GM12878 (cell line): ENCODE data around the gene TMPRSS3. TPM values are rescaled to one million over a fixed set of nuclear protein-coding genes. Genes with fewer than 3 reads are reported as not detected.

ENCODE experiments used
- ATAC-seq: fragments of 200-7000 bp; cut with Tn5 transposase; 3 replicates; pipeline ENCODE4 v1.9.1; 2020; ENCODE audit warnings: mild to moderate bottlenecking, moderate library complexity
- BruUV-seq: library from RNA; stranded (reverse); fragments of 400-500 nt; replicated peaks from 2 replicates; lab custom pipeline; 2021; lab: Mats Ljungman, UMichigan
- CTCF ChIA-PET: fragments of 300-600 bp; sonication (Branson Sonifier 250); formaldehyde crosslinking; extraction: SDS; loops from one replicate; lab custom pipeline; 2021; ENCODE audit warnings: inconsistent platforms; lab: Yijun Ruan, JAX
- POLR2A ChIA-PET: fragments of 350-600 bp; formaldehyde crosslinking; extraction: SDS; loops from one replicate; lab custom pipeline; 2021; ENCODE audit warnings: inconsistent platforms; lab: Charles Lee
- RAD21 ChIA-PET: fragments of 300-600 bp; sonication (Branson Sonifier 250); formaldehyde crosslinking; loops from one replicate; lab custom pipeline; 2023; ENCODE audit warnings: antibody characterized with exemption; ENCODE audit not compliant: unreplicated experiment; lab: Charles Lee
- SMC1A ChIA-PET: fragments of 300-600 bp; sonication (Branson Sonifier 250); formaldehyde crosslinking; loops from one replicate; lab custom pipeline; 2023; ENCODE audit not compliant: unreplicated experiment, uncharacterized antibody; lab: Charles Lee
- DNase-seq: peaks from one replicate; pipeline ENCODE4 v3.0.0-alpha.2; 2011; ENCODE audit warnings: low read depth, low spot score
- FAIRE-seq: peaks from 3 replicates; lab custom pipeline; 2011; peaks lifted over from hg19 to GRCh38; lab: Jason Lieb, UNC
- H2AFZ ChIP-seq: 2 replicates; pipeline ENCODE4 v1.6.0; 2011; ENCODE audit warnings: low read depth, low read length, control low read depth; ENCODE audit not compliant: control insufficient read depth
- H3K27ac ChIP-seq: 2 replicates; pipeline ENCODE4 v1.5.1; 2011; ENCODE audit warnings: control low read depth; ENCODE audit not compliant: control insufficient read depth, insufficient read depth
- H3K27me3 ChIP-seq, 2 experiments: replicated peaks in 1 of 2; 2 replicates each; pipeline versions ENCODE4 v1.6.0 to v1.6.1; 2011; ENCODE audit warnings: low read length in 1 of 2; ENCODE audit not compliant: control insufficient read depth in 2 of 2, insufficient read depth in 2 of 2
- H3K36me3 ChIP-seq, 2 experiments: 2 replicates each; pipeline ENCODE4 v1.5.1; 2011; ENCODE audit warnings: low read length in 1 of 2; ENCODE audit not compliant: control insufficient read depth in 2 of 2, insufficient read depth in 2 of 2
- H3K4me1 ChIP-seq: 2 replicates; pipeline ENCODE4 v1.6.1; 2011; ENCODE audit warnings: mild to moderate bottlenecking, low read length, moderate library complexity, mixed read lengths; ENCODE audit not compliant: control insufficient read depth, insufficient read depth
- H3K4me2 ChIP-seq: 2 replicates; pipeline ENCODE4 v1.6.0; 2011; ENCODE audit warnings: control low read depth; ENCODE audit not compliant: control insufficient read depth, insufficient read depth
- H3K4me3 ChIP-seq: fragments of 200-600 bp; sonication (generic); 2 replicates; pipeline ENCODE4 v1.5.1; 2016
- H3K79me2 ChIP-seq: 2 replicates; pipeline ENCODE4 v1.6.0; 2011; ENCODE audit warnings: low read length; ENCODE audit not compliant: control insufficient read depth, insufficient read depth
- H3K9ac ChIP-seq: 2 replicates; pipeline ENCODE4 v1.8.0; 2011; ENCODE audit warnings: low read length, control low read depth, mixed read lengths; ENCODE audit not compliant: control insufficient read depth, insufficient read depth
- H3K9me3 ChIP-seq: replicated peaks from 3 replicates; pipeline ENCODE4 v1.5.1; 2011; ENCODE audit warnings: mild to moderate bottlenecking, low read length; ENCODE audit not compliant: control insufficient read depth, insufficient read depth
- H4K20me1 ChIP-seq: 2 replicates; pipeline ENCODE4 v1.6.0; 2011; ENCODE audit not compliant: control insufficient read depth, insufficient read depth
- CBX5 ChIP-seq: sonication (generic); IDR thresholded peaks from 2 replicates; pipeline ENCODE4 v1.6.1; 2016; ENCODE audit warnings: low read depth, moderate library complexity, mild to moderate bottlenecking, inconsistent platforms
- FOXM1 ChIP-seq: IDR thresholded peaks from 2 replicates; pipeline ENCODE4 v1.6.1; 2012; ENCODE audit warnings: low read depth, mild to moderate bottlenecking, inconsistent platforms, low read length, moderate library complexity
- MXI1 ChIP-seq: fragments of 150-350 bp; IDR thresholded peaks from 2 replicates; pipeline ENCODE4 v1.6.1; 2011; ENCODE audit warnings: low read depth, mild to moderate bottlenecking, inconsistent platforms, low read length, improper control_type of control experiment
- NFXL1 ChIP-seq: fragments of 450-650 bp; IDR thresholded peaks from 2 replicates; pipeline ENCODE4 v1.6.1; 2017; ENCODE audit warnings: antibody characterized with exemption, mild to moderate bottlenecking, borderline replicate concordance
- POU2F2 ChIP-seq: IDR thresholded peaks from 3 replicates; pipeline ENCODE4 v1.6.1; 2011; ENCODE audit warnings: low read depth, mild to moderate bottlenecking, low read length, borderline replicate concordance
- RFX5 ChIP-seq: IDR thresholded peaks from 2 replicates; pipeline ENCODE4 v1.6.1; 2011; ENCODE audit warnings: low read depth, low read length, improper control_type of control experiment
- TCF12 ChIP-seq: IDR thresholded peaks from 2 replicates; pipeline ENCODE4 v1.6.1; 2011; ENCODE audit warnings: low read depth, mild to moderate bottlenecking, low read length
- ZNF622 ChIP-seq: fragments of 450-650 bp; IDR thresholded peaks from 2 replicates; pipeline ENCODE4 v1.6.1; 2017; ENCODE audit warnings: mild to moderate bottlenecking, inconsistent platforms
- WGBS: methylation state at CpG from one replicate; pipeline ENCODE4 v1.1.6; 2016; ENCODE audit warnings: low lambda C conversion rate; ENCODE audit not compliant: insufficient replicate concordance, insufficient coverage; ENCODE audit errors: missing lambda C conversion rate; 5-methylcytosine and 5-hydroxymethylcytosine counted together
- in situ Hi-C: fragments of 300-500 bp; cut with MboI; formaldehyde crosslinking; loops from 9 replicates; pipeline ENCODE4 v1.14.3; 2018; ENCODE audit warnings: mixed read lengths
- intact Hi-C: fragments of 100-400 bp; cut with micrococcal nuclease; formaldehyde crosslinking; loops from one replicate; pipeline ENCODE4 v1.14.2; 2022; ENCODE audit not compliant: unreplicated experiment
- polyA plus RNA-seq, 11 experiments: library from polyadenylated mRNA; depleted of rRNA in 4 of 11; unstranded in 6 of 11; stranded (reverse) in 5 of 11; fragments of >200 nt; fragmentation: Nextera tagmentation in 4 of 11; fragmentation: Illumina TruSeq in 1 of 11; extraction: Ambion mirVana in 4 of 11; extraction: Trizol in 1 of 11; gene quantifications; 1 replicate in 1 of 11; 2 replicates in 10 of 11; pipeline versions ENCODE4 v1.2.1 to v1.2.3, GENCODE V29; 2011 to 2016; ENCODE audit warnings: inconsistent platforms in 2 of 11, missing spikeins in 2 of 11, low read depth in 1 of 11
- total RNA-seq, 4 experiments: library from RNA; depleted of rRNA in 3 of 4; stranded (reverse); fragments of >200 nt in 3 of 4; fragmentation: Illumina TruSeq in 1 of 4; extraction: Trizol in 1 of 4; gene quantifications; 2 replicates each; pipeline versions ENCODE4 v1.2.1 to v1.2.3, GENCODE V29; 2013 to 2021
- TF ChIP-seq, protein P1 (sequence below): fragments of 450-650 bp; IDR thresholded peaks from 2 replicates; pipeline ENCODE4 v1.6.1; 2017; ENCODE audit warnings: antibody characterized with exemption, mild to moderate bottlenecking, moderate library complexity
- TF ChIP-seq, protein P2 (sequence below): fragments of 450-650 bp; IDR thresholded peaks from 2 replicates; pipeline ENCODE4 v1.6.1; 2016; ENCODE audit warnings: mild to moderate bottlenecking, moderate library complexity, borderline replicate concordance

The TMPRSS3 gene
- total and polyA plus RNA-seq, 10 of the 15 experiments (the other 5 are each of a cell fraction or from before 2014, with no cell fraction given), result 0.51 to 1.5 (median 0.82) TPM; not detected in 1

DNA sequence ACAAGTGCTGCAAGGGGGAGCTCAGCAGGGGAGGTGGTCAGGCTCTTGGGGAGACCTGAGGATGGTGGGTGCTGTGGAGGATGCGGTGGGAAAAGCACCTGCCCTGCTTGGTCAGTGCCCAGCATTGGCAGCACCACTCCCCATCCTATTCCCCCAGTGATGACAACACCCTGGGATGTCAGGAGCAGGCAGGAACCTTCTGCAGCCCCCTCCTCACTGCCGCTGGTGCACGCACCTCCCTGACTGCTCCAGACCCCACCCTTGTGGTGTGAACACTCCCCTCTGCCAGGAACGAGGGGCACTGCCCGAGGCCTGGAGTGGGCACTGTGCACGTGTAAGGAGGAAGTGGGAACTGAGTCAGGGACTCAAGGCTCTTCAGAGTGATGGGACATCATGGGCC, 12.5 kb downstream of the TMPRSS3 start:
- Histone ChIP-seq H3K4me3 (no peak overlapping the region), H2AFZ (no peak overlapping the region), H3K4me2 (no peak overlapping the region), H3K27ac (no peak overlapping the region), H3K79me2 (no peaks in the 10 kb centered on the region), H3K9me3 (peaks cover 6% of the 10 kb centered on the region; the same call in 2 of the 3 replicates), H3K27me3 (no peaks in the 10 kb centered on the region), H3K4me1 (peaks cover 14% of the 10 kb centered on the region), H3K9ac (no peak overlapping the region), H3K36me3 (no peaks in the 10 kb centered on the region), H4K20me1 (no peaks in the 10 kb centered on the region)
- TF ChIP-seq FOXM1, result no peak
- ChIA-PET POLR2A (no interaction called here), SMC1A (interaction anchor here (4.7 kb wide), 1 partner anchor 9 kb away, joined by 19 read pairs; no protein-coding TSS in a partner anchor), RAD21 (interaction anchor here (0.5 to 0.8 kb wide), 2 partner anchors 17 to 740 kb away, joined by 4 to 5 read pairs; no protein-coding TSS in a partner anchor), CTCF (interaction anchor here (0.8 to 1.6 kb wide), 2 partner anchors 10 to 67 kb away, joined by 3 to 5 read pairs; no protein-coding TSS in a partner anchor)
- DNase-seq (no peak), ATAC-seq (no peak), FAIRE-seq (no peak)
- BruUV-seq, result no TSS peak
- in situ Hi-C loops, result no loop called here
- WGBS, result 54% methylated on average over 6 of the region's 6 CpGs
- intact Hi-C loops, result no loop called here

DNA sequence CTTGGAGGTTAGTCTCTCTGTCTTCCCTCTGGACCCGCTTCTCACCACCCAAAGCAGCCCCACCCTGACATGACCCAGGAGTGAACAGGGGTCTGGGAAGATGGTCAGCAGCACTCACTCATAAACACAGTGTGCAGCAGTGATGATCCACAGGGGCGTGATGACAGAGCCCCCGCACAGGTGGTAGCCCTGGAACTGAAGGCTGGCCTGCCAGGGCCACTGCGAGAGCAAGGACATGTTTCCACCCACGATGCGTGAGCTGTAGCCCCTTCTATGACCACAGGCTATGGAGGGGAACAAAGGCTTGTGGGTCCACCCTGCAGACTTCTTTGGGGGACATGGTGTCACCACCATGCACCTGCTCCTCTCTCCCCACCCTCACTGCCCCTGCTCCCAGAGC, 12.9 kb downstream of the TMPRSS3 start:
- ChIA-PET SMC1A (interaction anchor here (1.4 to 4.7 kb wide), 3 partner anchors 10 to 39 kb away, joined by 3 to 19 read pairs (median 5); no protein-coding TSS in a partner anchor), RAD21 (interaction anchor here (0.8 kb wide), 1 partner anchor 18 kb away, joined by 5 read pairs; no protein-coding TSS in a partner anchor), CTCF (interaction anchor here (0.8 to 1.6 kb wide), 2 partner anchors 11 to 67 kb away, joined by 3 to 5 read pairs; no protein-coding TSS in a partner anchor), POLR2A (no interaction called here)
- Histone ChIP-seq H3K79me2 (no peaks in the 10 kb centered on the region), H4K20me1 (no peaks in the 10 kb centered on the region), H3K27me3 (no peaks in the 10 kb centered on the region), H3K4me3 (no peak overlapping the region), H2AFZ (no peak overlapping the region), H3K9me3 (peaks cover 6% of the 10 kb centered on the region; the same call in 2 of the 3 replicates), H3K27ac (no peak overlapping the region), H3K4me1 (peaks cover 10% of the 10 kb centered on the region), H3K4me2 (no peak overlapping the region), H3K9ac (no peak overlapping the region), H3K36me3 (no peaks in the 10 kb centered on the region)
- intact Hi-C loops (no loop called here), in situ Hi-C loops (no loop called here)
- FAIRE-seq (no peak), DNase-seq (no peak), ATAC-seq (no peak)
- BruUV-seq, result no TSS peak
- WGBS, result 80% methylated on average over 6 of the region's 6 CpGs
- TF ChIP-seq MXI1 (no peak), ZNF622 (no peak), TCF12 (no peak), POU2F2 (no peak), NFXL1 (no peak), RFX5 (no peak), CBX5 (no peak)
- TF ChIP-seq, protein P1, sequence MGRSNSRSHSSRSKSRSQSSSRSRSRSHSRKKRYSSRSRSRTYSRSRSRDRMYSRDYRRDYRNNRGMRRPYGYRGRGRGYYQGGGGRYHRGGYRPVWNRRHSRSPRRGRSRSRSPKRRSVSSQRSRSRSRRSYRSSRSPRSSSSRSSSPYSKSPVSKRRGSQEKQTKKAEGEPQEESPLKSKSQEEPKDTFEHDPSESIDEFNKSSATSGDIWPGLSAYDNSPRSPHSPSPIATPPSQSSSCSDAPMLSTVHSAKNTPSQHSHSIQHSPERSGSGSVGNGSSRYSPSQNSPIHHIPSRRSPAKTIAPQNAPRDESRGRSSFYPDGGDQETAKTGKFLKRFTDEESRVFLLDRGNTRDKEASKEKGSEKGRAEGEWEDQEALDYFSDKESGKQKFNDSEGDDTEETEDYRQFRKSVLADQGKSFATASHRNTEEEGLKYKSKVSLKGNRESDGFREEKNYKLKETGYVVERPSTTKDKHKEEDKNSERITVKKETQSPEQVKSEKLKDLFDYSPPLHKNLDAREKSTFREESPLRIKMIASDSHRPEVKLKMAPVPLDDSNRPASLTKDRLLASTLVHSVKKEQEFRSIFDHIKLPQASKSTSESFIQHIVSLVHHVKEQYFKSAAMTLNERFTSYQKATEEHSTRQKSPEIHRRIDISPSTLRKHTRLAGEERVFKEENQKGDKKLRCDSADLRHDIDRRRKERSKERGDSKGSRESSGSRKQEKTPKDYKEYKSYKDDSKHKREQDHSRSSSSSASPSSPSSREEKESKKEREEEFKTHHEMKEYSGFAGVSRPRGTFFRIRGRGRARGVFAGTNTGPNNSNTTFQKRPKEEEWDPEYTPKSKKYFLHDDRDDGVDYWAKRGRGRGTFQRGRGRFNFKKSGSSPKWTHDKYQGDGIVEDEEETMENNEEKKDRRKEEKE, result no peak
- TF ChIP-seq, protein P2, sequence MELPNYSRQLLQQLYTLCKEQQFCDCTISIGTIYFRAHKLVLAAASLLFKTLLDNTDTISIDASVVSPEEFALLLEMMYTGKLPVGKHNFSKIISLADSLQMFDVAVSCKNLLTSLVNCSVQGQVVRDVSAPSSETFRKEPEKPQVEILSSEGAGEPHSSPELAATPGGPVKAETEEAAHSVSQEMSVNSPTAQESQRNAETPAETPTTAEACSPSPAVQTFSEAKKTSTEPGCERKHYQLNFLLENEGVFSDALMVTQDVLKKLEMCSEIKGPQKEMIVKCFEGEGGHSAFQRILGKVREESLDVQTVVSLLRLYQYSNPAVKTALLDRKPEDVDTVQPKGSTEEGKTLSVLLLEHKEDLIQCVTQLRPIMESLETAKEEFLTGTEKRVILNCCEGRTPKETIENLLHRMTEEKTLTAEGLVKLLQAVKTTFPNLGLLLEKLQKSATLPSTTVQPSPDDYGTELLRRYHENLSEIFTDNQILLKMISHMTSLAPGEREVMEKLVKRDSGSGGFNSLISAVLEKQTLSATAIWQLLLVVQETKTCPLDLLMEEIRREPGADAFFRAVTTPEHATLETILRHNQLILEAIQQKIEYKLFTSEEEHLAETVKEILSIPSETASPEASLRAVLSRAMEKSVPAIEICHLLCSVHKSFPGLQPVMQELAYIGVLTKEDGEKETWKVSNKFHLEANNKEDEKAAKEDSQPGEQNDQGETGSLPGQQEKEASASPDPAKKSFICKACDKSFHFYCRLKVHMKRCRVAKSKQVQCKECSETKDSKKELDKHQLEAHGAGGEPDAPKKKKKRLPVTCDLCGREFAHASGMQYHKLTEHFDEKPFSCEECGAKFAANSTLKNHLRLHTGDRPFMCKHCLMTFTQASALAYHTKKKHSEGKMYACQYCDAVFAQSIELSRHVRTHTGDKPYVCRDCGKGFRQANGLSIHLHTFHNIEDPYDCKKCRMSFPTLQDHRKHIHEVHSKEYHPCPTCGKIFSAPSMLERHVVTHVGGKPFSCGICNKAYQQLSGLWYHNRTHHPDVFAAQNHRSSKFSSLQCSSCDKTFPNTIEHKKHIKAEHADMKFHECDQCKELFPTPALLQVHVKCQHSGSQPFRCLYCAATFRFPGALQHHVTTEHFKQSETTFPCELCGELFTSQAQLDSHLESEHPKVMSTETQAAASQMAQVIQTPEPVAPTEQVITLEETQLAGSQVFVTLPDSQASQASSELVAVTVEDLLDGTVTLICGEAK, result no peak
